K562 (cell line): ENCODE measurements around the gene FES.

Experiments
- ATF4 ChIP-seq: fragments of 450-650 bp; formaldehyde crosslinking; IDR thresholded peaks from 2 replicates; pipeline ENCODE4 v1.4.0; 2022; ENCODE audit warnings: mild to moderate bottlenecking, moderate library complexity
- CEBPB ChIP-seq: fragments of 450-650 bp; IDR thresholded peaks from 2 replicates; pipeline ENCODE4 v1.6.1; 2016; ENCODE audit warnings: missing genetic modification characterization, missing compliant biosample characterization
- CTCF ChIP-seq, 3 experiments: IDR thresholded peaks in 2 of 3; conservative IDR thresholded peaks in 1 of 3; 2 replicates each; pipeline ENCODE4 v1.5.1; 2011 to 2012; ENCODE audit warnings: low read length in 3 of 3, mild to moderate bottlenecking in 3 of 3, control low read depth in 2 of 3, improper control_type of control experiment in 1 of 3, inconsistent platforms in 1 of 3, low read depth in 1 of 3, mixed read lengths in 1 of 3, moderate library complexity in 1 of 3; ENCODE audit not compliant: insufficient read depth in 2 of 3
- FOS ChIP-seq: IDR thresholded peaks from 3 replicates; pipeline ENCODE4 v1.6.1; 2011; ENCODE audit not compliant: insufficient read length; ENCODE audit errors: extremely low read depth
- HDAC2 ChIP-seq: fragments of 450-650 bp; IDR thresholded peaks from 2 replicates; pipeline ENCODE4 v1.6.1; 2016; ENCODE audit warnings: mild to moderate bottlenecking
- NR2C2 ChIP-seq, 2 experiments: fragments of 200-800 bp in 1 of 2; sonication (Bioruptor generic) in 1 of 2; sonication (generic) in 1 of 2; formaldehyde crosslinking in 1 of 2; IDR thresholded peaks; 2 replicates each; pipeline versions ENCODE4 v1.6.1 to v1.8.0; 2016 to 2022; ENCODE audit warnings: mild to moderate bottlenecking in 1 of 2, missing compliant biosample characterization in 1 of 2, missing genetic modification characterization in 1 of 2, missing genetic modification reagents in 1 of 2
- PATZ1 ChIP-seq: fragments of 250-450 bp; sonication (Bioruptor Pico); IDR thresholded peaks from 2 replicates; pipeline ENCODE4 v1.5.0; 2020; ENCODE audit warnings: mild to moderate bottlenecking, borderline replicate concordance
- REST ChIP-seq, 2 experiments: fragments of 450-650 bp; formaldehyde crosslinking in 1 of 2; IDR thresholded peaks; 2 replicates each; pipeline versions ENCODE4 v1.4.0 to v1.6.1; 2014 to 2020; ENCODE audit warnings: mild to moderate bottlenecking in 2 of 2, borderline replicate concordance in 1 of 2, low read depth in 1 of 2
- SAP30 ChIP-seq: fragments of 200-600 bp; sonication (generic); IDR thresholded peaks from 2 replicates; pipeline ENCODE4 v1.6.1; 2012; ENCODE audit warnings: borderline replicate concordance, low read depth, mild to moderate bottlenecking, moderate library complexity, low read length, control low read depth, inconsistent platforms; ENCODE audit not compliant: insufficient read depth, poor library complexity, severe bottlenecking
- TAF1 ChIP-seq: IDR thresholded peaks from 2 replicates; pipeline ENCODE4 v1.6.1; 2011; ENCODE audit warnings: mild to moderate bottlenecking, low read length, moderate library complexity; ENCODE audit not compliant: insufficient read depth, control insufficient read depth, severe bottlenecking; ENCODE audit errors: extremely low read depth
- ZBTB1 ChIP-seq: sonication (generic); formaldehyde crosslinking; IDR thresholded peaks from 2 replicates; pipeline ENCODE4 v1.8.1; 2023; ENCODE audit warnings: missing genetic modification reagents, low read depth, mild to moderate bottlenecking, borderline replicate concordance
- ZFP1 ChIP-seq: fragments of 450-650 bp; formaldehyde crosslinking; IDR thresholded peaks from 2 replicates; pipeline ENCODE4 v1.4.0; 2020; ENCODE audit warnings: mild to moderate bottlenecking, mixed read lengths
- ZNF143 ChIP-seq: sonication (generic); formaldehyde crosslinking; IDR thresholded peaks from 2 replicates; pipeline ENCODE4 v1.9.0; 2022; ENCODE audit warnings: mild to moderate bottlenecking, missing genetic modification reagents
- ZNF354B ChIP-seq: fragments of 250-450 bp; sonication (Bioruptor Pico); IDR thresholded peaks from 2 replicates; pipeline ENCODE4 v1.4.0; 2020

GRCh38 chr15:90941038-90941437 is 56.7 kb downstream of the FES start:
- TF ChIP-seq HDAC2 = no peak
- TF ChIP-seq FOS = no peak
- TF ChIP-seq ZBTB1 (CRISPR knock-in tag) = no peak
- TF ChIP-seq ZFP1 = no peak
- TF ChIP-seq REST (IDR thresholded peaks at IDR 0.05; ENCODE audit: borderline replicate concordance) = no peak
- TF ChIP-seq REST (CRISPR knock-in tag; IDR thresholded peaks at IDR 0.05; ENCODE audit: low read depth) = no peak
- TF ChIP-seq CEBPB (tag) = no peak
- TF ChIP-seq ZNF143 = no peak
- no peak for TF ChIP-seq SAP30
- TF ChIP-seq PATZ1 (CRISPR knock-in tag) = no peak
- no peak for TF ChIP-seq ATF4 (CRISPR knock-in tag)
- TF ChIP-seq TAF1 = no peak
- no peak for TF ChIP-seq ZNF354B
- no peak for TF ChIP-seq NR2C2 (CRISPR knock-in tag; IDR thresholded peaks at IDR 0.05)
- no peak for TF ChIP-seq NR2C2 (tag; IDR thresholded peaks at IDR 0.05)
- TF ChIP-seq CTCF (IDR thresholded peaks at IDR 0.05 in 2 of 3, conservative IDR thresholded peaks at IDR 0.05 in 1 of 3; ENCODE audit: insufficient read depth in 2 of 3, low read depth in 1 of 3, low read length in 3 of 3) = no peak
